ENCODE measurements around the gene ELFN2. TPM values are rescaled to one million over a fixed set of nuclear protein-coding genes. Genes with fewer than 3 reads are reported as not detected.

Gene ELFN2
- polyA plus RNA-seq, 2 of the 4 experiments (the other 2 are of a cell fraction), result 0.94 to 8.1 TPM

DNA sequence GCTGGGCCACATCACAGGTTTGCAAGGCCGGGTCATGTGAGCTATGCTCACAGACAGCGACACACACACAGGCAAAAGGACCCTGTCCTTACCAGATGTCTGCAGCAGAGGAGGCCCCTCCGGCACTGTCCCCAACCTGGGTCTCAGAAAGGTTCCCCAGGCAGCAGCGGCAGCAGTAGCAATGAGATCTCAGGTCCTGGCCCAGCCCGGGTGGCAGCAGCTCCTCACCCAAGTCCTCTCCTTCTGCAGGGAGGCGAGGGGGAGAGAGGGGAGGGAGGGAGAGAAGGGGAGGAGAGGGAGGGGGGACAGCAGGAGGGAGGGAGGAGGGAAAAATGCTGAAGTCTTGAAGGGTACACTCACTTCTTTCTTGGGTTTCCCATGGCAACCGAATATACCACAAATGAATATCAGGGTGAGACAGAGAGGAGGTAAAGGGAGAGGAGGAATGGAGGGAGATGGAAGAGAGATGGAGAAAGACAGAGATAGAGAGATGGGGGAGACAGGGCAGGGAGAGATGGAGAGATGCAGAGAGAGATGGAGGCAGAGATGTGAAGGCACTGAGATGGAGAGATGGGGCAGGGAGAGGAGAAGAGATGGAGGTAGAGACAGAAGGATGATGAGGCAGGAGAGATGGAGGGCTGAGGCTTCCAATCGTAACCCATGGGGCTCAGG, 9.5 kb downstream of the ELFN2 start:
- ATAC-seq (no peak; a peak in 1 of 6 replicates), FAIRE-seq (no peak), DNase-seq (ENCODE audit: low read depth in 1 of 2, low spot score in 1 of 2) (no peak)
- no peak overlapping the region for H3K4me2 ChIP-seq
- ChIA-PET POLR2A (no interaction called here), CTCF (interaction anchor here (1.3 kb wide), 1 partner anchor 23 kb away, joined by 4 read pairs; no protein-coding TSS in a partner anchor)
- TF ChIP-seq FOSB (CRISPR knock-in tag; IDR thresholded peaks at IDR 0.05), result no peak
- no peak for TF ChIP-seq ZFP36 (IDR thresholded peaks at IDR 0.05; ENCODE audit: borderline replicate concordance, partially characterized antibody)
- no peak overlapping the region for H3K4me3 ChIP-seq
- no peak overlapping the region for H3K27ac ChIP-seq
- H3K9me3 ChIP-seq, result no peaks in the 10 kb centered on the region
- 85% methylated on average over 2 of the region's 8 CpGs for WGBS (ENCODE audit: missing lambda C conversion rate)
- H3K4me1 ChIP-seq, result no peaks in the 10 kb centered on the region

DNA sequence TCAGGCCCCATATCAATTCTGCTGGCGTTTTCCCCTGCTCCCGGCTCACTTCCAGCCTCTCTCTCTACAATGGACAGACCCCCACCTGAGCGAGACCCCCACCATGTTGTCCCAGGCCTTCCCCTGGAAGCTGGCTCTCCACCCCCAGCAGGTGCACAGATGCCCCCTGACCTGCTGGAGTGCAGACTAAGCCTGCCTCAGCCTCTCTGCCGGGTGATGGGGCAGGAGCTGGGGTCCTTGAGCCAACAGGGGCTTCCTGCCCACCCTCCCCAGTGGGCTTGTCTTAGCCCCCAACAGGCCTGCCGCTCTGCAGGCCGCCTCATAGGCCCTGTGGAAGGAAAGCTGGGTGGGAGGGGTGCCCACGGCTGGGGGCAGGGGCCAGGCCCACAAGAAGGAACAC, 10.0 kb downstream of the ELFN2 start:
- Histone ChIP-seq H3K27ac (no peak overlapping the region), H3K4me2 (no peak overlapping the region), H3K4me3 (no peak overlapping the region), H3K4me1 (no peaks in the 10 kb centered on the region), H3K9me3 (no peaks in the 10 kb centered on the region)
- ChIA-PET POLR2A (no interaction called here), CTCF (interaction anchor here (1.3 kb wide), 1 partner anchor 22 kb away, joined by 4 read pairs; no protein-coding TSS in a partner anchor)
- FAIRE-seq (no peak), ATAC-seq (no peak), DNase-seq (ENCODE audit: low read depth in 1 of 2, low spot score in 1 of 2) (no peak)
- WGBS (ENCODE audit: missing lambda C conversion rate), result 79% methylated on average over 2 of the region's 7 CpGs
- TF ChIP-seq CBX8 (IDR thresholded peaks at IDR 0.05) (no peak), POLR2A (IDR thresholded peaks at IDR 0.05; ENCODE audit: low read length) (no peak), ZFP36 (IDR thresholded peaks at IDR 0.05; ENCODE audit: borderline replicate concordance, partially characterized antibody) (no peak), HOXA7 (CRISPR knock-in tag; IDR thresholded peaks at IDR 0.05) (no peak), BHLHE40 (IDR thresholded peaks at IDR 0.05; ENCODE audit: low read depth, low read length) (no peak), KDM1A (IDR thresholded peaks at IDR 0.05; ENCODE audit: low read depth) (no peak), RFX5 (IDR thresholded peaks at IDR 0.05) (no peak), NFE2L2 (conservative IDR thresholded peaks at IDR 0.05; ENCODE audit: low read length) (no peak), GATA3 (IDR thresholded peaks at IDR 0.05; ENCODE audit: borderline replicate concordance) (no peak), ZC3H11A (IDR thresholded peaks at IDR 0.05) (no peak), KDM5A (IDR thresholded peaks at IDR 0.05) (no peak), JUN (IDR thresholded peaks at IDR 0.05) (no peak), ZNF302 (CRISPR knock-in tag; IDR thresholded peaks at IDR 0.05) (no peak), RCOR1 (IDR thresholded peaks at IDR 0.05; ENCODE audit: low read depth, low read length) (no peak), HOXB13 (CRISPR knock-in tag; IDR thresholded peaks at IDR 0.05; ENCODE audit: low read depth) (no peak), JUNB (IDR thresholded peaks at IDR 0.05) (no peak), RARB (CRISPR knock-in tag; IDR thresholded peaks at IDR 0.05) (no peak), ZSCAN20 (CRISPR knock-in tag; IDR thresholded peaks at IDR 0.05) (no peak), FOSL2 (IDR thresholded peaks at IDR 0.05) (no peak), FOSL2 (CRISPR knock-in tag; IDR thresholded peaks at IDR 0.05) (no peak)
- TF ChIP-seq, protein P1, sequence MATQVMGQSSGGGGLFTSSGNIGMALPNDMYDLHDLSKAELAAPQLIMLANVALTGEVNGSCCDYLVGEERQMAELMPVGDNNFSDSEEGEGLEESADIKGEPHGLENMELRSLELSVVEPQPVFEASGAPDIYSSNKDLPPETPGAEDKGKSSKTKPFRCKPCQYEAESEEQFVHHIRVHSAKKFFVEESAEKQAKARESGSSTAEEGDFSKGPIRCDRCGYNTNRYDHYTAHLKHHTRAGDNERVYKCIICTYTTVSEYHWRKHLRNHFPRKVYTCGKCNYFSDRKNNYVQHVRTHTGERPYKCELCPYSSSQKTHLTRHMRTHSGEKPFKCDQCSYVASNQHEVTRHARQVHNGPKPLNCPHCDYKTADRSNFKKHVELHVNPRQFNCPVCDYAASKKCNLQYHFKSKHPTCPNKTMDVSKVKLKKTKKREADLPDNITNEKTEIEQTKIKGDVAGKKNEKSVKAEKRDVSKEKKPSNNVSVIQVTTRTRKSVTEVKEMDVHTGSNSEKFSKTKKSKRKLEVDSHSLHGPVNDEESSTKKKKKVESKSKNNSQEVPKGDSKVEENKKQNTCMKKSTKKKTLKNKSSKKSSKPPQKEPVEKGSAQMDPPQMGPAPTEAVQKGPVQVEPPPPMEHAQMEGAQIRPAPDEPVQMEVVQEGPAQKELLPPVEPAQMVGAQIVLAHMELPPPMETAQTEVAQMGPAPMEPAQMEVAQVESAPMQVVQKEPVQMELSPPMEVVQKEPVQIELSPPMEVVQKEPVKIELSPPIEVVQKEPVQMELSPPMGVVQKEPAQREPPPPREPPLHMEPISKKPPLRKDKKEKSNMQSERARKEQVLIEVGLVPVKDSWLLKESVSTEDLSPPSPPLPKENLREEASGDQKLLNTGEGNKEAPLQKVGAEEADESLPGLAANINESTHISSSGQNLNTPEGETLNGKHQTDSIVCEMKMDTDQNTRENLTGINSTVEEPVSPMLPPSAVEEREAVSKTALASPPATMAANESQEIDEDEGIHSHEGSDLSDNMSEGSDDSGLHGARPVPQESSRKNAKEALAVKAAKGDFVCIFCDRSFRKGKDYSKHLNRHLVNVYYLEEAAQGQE (IDR thresholded peaks at IDR 0.05), result no peak

DNA sequence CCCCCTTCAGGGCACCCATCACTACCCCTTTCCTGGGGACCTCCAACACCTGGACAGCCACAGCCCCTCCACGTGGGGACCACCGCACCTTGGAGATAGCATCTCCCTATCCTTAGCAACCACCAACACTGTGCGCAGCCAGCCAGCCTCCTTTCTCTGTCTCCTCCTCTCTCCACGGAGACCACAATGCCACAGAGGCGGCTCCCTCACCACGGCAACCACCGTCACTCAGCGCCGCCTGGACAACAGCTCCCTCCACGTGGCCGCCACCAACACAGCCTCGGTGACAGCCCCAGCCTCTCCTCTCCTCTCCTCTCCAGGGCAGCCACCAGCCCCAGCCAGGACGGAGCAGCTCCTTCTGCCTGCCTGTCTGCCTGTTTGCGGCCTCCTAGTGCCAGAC, 10.5 kb downstream of the ELFN2 start:
- H3K27ac ChIP-seq, result no peak overlapping the region
- H3K9me3 ChIP-seq, result no peaks in the 10 kb centered on the region
- no peak for FAIRE-seq
- no peaks in the 10 kb centered on the region for H3K4me1 ChIP-seq
- ChIA-PET POLR2A (no interaction called here), CTCF (interaction anchor here (1.3 kb wide), 1 partner anchor 22 kb away, joined by 4 read pairs; no protein-coding TSS in a partner anchor)
- DNase-seq (ENCODE audit: low read depth in 1 of 2, low spot score in 1 of 2), result no peak
- 82% methylated on average over 13 of the region's 14 CpGs for WGBS (ENCODE audit: missing lambda C conversion rate)
- no peak overlapping the region for H3K4me3 ChIP-seq
- peak in 1 of 2 experiments; percentile 34; a peak in 2 of 6 replicates for ATAC-seq
- H3K4me2 ChIP-seq, result no peak overlapping the region
- TF ChIP-seq RAD21 (conservative IDR thresholded peaks at IDR 0.05 in 1 of 2, IDR thresholded peaks at IDR 0.05 in 1 of 2) (no peak), FOXS1 (CRISPR knock-in tag; IDR thresholded peaks at IDR 0.05) (no peak), CHD4 (IDR thresholded peaks at IDR 0.05; ENCODE audit: borderline replicate concordance) (no peak), ZC3H11A (IDR thresholded peaks at IDR 0.05) (no peak), JUN (IDR thresholded peaks at IDR 0.05) (no peak), POLR2AphosphoS2 (conservative IDR thresholded peaks at IDR 0.05; ENCODE audit: low read length) (no peak), FOSB (CRISPR knock-in tag; IDR thresholded peaks at IDR 0.05) (no peak), KDM1A (IDR thresholded peaks at IDR 0.05; ENCODE audit: low read depth) (no peak)
- TF ChIP-seq, protein P2, sequence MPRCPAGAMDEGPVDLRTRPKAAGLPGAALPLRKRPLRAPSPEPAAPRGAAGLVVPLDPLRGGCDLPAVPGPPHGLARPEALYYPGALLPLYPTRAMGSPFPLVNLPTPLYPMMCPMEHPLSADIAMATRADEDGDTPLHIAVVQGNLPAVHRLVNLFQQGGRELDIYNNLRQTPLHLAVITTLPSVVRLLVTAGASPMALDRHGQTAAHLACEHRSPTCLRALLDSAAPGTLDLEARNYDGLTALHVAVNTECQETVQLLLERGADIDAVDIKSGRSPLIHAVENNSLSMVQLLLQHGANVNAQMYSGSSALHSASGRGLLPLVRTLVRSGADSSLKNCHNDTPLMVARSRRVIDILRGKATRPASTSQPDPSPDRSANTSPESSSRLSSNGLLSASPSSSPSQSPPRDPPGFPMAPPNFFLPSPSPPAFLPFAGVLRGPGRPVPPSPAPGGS (IDR thresholded peaks at IDR 0.05), result no peak
- TF ChIP-seq, protein P3, sequence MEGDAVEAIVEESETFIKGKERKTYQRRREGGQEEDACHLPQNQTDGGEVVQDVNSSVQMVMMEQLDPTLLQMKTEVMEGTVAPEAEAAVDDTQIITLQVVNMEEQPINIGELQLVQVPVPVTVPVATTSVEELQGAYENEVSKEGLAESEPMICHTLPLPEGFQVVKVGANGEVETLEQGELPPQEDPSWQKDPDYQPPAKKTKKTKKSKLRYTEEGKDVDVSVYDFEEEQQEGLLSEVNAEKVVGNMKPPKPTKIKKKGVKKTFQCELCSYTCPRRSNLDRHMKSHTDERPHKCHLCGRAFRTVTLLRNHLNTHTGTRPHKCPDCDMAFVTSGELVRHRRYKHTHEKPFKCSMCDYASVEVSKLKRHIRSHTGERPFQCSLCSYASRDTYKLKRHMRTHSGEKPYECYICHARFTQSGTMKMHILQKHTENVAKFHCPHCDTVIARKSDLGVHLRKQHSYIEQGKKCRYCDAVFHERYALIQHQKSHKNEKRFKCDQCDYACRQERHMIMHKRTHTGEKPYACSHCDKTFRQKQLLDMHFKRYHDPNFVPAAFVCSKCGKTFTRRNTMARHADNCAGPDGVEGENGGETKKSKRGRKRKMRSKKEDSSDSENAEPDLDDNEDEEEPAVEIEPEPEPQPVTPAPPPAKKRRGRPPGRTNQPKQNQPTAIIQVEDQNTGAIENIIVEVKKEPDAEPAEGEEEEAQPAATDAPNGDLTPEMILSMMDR (IDR thresholded peaks at IDR 0.05), result no peak
- TF ChIP-seq, protein P4, sequence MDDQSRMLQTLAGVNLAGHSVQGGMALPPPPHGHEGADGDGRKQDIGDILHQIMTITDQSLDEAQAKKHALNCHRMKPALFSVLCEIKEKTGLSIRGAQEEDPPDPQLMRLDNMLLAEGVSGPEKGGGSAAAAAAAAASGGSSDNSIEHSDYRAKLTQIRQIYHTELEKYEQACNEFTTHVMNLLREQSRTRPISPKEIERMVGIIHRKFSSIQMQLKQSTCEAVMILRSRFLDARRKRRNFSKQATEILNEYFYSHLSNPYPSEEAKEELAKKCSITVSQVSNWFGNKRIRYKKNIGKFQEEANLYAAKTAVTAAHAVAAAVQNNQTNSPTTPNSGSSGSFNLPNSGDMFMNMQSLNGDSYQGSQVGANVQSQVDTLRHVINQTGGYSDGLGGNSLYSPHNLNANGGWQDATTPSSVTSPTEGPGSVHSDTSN (IDR thresholded peaks at IDR 0.05), result no peak

All from A549 (cell line).